Dermis lymphatic vessel endothelial cell (primary cell): Measurements from ENCODE around the gene ZBTB34. TPM values are rescaled to one million over a fixed set of nuclear protein-coding genes. Genes with fewer than 3 reads are reported as not detected.

Experiments used
- total RNA-seq: library from RNA; depleted of rRNA; stranded (reverse); fragments of >200 nt; gene quantifications from 2 replicates; pipeline ENCODE4 v1.2.1, GENCODE V29; 2014

ZBTB34 gene, protein sequence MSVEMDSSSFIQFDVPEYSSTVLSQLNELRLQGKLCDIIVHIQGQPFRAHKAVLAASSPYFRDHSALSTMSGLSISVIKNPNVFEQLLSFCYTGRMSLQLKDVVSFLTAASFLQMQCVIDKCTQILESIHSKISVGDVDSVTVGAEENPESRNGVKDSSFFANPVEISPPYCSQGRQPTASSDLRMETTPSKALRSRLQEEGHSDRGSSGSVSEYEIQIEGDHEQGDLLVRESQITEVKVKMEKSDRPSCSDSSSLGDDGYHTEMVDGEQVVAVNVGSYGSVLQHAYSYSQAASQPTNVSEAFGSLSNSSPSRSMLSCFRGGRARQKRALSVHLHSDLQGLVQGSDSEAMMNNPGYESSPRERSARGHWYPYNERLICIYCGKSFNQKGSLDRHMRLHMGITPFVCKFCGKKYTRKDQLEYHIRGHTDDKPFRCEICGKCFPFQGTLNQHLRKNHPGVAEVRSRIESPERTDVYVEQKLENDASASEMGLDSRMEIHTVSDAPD
- total RNA-seq = 9.6 and 11.5 TPM in 2 replicates

DNA sequence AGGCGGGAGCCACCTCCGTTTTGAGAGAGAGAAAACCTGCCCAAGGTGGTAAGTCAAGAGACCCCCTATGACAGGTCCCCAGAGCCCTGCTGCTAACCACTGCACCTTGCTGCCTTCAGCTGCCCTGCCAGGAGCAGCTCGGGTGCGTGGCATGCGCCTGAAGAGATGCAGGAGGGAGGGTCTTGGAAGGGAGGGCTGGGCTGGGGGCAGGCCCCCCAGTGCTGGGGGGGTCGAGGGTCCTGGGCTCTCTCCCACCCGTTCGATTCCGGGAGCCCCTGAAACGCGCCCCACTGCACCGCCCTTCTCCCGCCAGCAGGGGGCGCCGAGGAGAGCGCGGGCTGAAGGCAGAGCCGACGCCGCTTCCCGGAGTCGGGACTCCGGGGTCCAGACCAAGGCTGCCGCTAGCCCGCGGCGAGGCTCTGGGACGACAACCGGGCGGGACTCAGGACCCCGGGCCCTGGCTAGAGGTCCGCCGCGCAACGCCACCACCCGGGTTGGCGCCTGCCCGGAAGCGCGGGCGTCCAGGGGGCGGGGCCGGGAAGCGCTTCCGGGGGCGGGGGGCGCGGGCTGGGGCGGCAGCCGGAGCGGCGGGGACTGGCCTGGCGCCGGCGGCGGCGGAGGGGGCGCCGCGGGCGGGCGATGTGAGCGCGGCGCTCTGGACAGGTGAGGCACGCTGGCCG is at the start of gene ZBTB34:
TSS of gene ZBTB34 (plus strand) at position 563 of the 680 bp plus-strand sequence. CDS start 18,761 bp downstream, outside the sequence.

DNA sequence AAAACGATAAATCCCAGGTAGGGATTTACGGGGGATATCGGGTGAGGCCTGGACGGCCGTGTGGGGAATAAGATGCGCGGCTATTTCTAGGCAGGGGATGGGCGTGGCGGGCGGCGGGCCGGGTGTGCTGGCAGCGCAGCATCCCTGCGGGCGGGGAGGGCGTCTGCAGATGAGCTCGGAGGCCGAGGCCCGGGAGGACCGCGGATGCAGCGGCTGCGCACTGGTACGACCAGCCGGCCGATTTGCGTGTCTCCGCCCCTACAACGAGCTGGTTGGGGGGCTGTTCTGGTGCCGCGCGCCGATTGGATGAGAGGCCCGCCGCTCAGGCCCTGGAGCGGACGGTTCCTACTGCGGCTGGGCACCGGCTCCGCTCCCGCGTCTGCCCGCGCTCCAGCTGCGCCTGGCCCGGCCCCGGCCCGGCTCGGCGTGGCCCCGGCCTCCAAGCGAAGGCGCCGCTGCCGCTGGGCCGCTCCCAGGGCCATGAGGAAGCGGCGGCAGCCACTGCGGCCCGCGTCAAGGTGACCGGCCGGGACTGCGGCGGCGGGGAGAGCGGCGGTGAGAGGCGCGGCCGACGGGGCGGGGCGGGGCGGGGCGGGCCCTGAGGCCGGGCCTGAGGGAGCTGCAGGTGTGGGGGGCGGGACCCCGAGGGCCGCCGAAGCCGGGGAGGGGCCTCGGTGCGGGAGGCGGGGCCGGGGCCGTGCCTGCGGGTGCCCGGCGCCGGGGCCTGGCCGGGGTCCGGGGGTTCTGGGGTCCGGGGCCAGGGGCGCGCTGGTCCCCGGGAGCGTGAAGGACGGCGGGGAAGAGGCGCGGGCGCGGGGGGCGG is 54.2 kb downstream of the ZBTB34 start, which contains the start of gene RALGPS1:
TSS of gene RALGPS1 (plus strand) at position 325 of the 823 bp plus-strand sequence. CDS start 47,508 bp downstream, outside the sequence.

Other genes starting within 250 kb of the ZBTB34 start
- not detected in 2 replicates for gene LMX1B, start 246.7 kb upstream of the ZBTB34 start, total RNA-seq
- gene ZBTB43, start 55.6 kb upstream of the ZBTB34 start, total RNA-seq = 8.3 and 11.6 TPM in 2 replicates
- 1.5 and 1.8 TPM in 2 replicates for gene RALGPS1, start 54.1 kb downstream of the ZBTB34 start, total RNA-seq